GM12878 (cell line): ENCODE measurements around the gene C19orf81. TPM values are rescaled to one million over a fixed set of nuclear protein-coding genes. Genes with fewer than 3 reads are reported as not detected.

ENCODE experiments used
- ATAC-seq: fragments of 200-7000 bp; cut with Tn5 transposase; 3 replicates; pipeline ENCODE4 v1.9.1; 2020; ENCODE audit warnings: mild to moderate bottlenecking, moderate library complexity
- BruUV-seq: library from RNA; stranded (reverse); fragments of 400-500 nt; replicated peaks from 2 replicates; lab custom pipeline; 2021; lab: Mats Ljungman, UMichigan
- CTCF ChIA-PET: fragments of 300-600 bp; sonication (Branson Sonifier 250); formaldehyde crosslinking; extraction: SDS; loops from one replicate; lab custom pipeline; 2021; ENCODE audit warnings: inconsistent platforms; lab: Yijun Ruan, JAX
- POLR2A ChIA-PET: fragments of 350-600 bp; formaldehyde crosslinking; extraction: SDS; loops from one replicate; lab custom pipeline; 2021; ENCODE audit warnings: inconsistent platforms; lab: Charles Lee
- RAD21 ChIA-PET: fragments of 300-600 bp; sonication (Branson Sonifier 250); formaldehyde crosslinking; loops from one replicate; lab custom pipeline; 2023; ENCODE audit warnings: antibody characterized with exemption; ENCODE audit not compliant: unreplicated experiment; lab: Charles Lee
- SMC1A ChIA-PET: fragments of 300-600 bp; sonication (Branson Sonifier 250); formaldehyde crosslinking; loops from one replicate; lab custom pipeline; 2023; ENCODE audit not compliant: unreplicated experiment, uncharacterized antibody; lab: Charles Lee
- DNase-seq: peaks from one replicate; pipeline ENCODE4 v3.0.0-alpha.2; 2011; ENCODE audit warnings: low read depth, low spot score
- FAIRE-seq: peaks from 3 replicates; lab custom pipeline; 2011; peaks lifted over from hg19 to GRCh38; lab: Jason Lieb, UNC
- H2AFZ ChIP-seq: 2 replicates; pipeline ENCODE4 v1.6.0; 2011; ENCODE audit warnings: low read depth, low read length, control low read depth; ENCODE audit not compliant: control insufficient read depth
- H3K27ac ChIP-seq: 2 replicates; pipeline ENCODE4 v1.5.1; 2011; ENCODE audit warnings: control low read depth; ENCODE audit not compliant: control insufficient read depth, insufficient read depth
- H3K27me3 ChIP-seq, 2 experiments: replicated peaks in 1 of 2; 2 replicates each; pipeline versions ENCODE4 v1.6.0 to v1.6.1; 2011; ENCODE audit warnings: low read length in 1 of 2; ENCODE audit not compliant: control insufficient read depth in 2 of 2, insufficient read depth in 2 of 2
- H3K36me3 ChIP-seq, 2 experiments: 2 replicates each; pipeline ENCODE4 v1.5.1; 2011; ENCODE audit warnings: low read length in 1 of 2; ENCODE audit not compliant: control insufficient read depth in 2 of 2, insufficient read depth in 2 of 2
- H3K4me1 ChIP-seq: 2 replicates; pipeline ENCODE4 v1.6.1; 2011; ENCODE audit warnings: mild to moderate bottlenecking, low read length, moderate library complexity, mixed read lengths; ENCODE audit not compliant: control insufficient read depth, insufficient read depth
- H3K4me2 ChIP-seq: 2 replicates; pipeline ENCODE4 v1.6.0; 2011; ENCODE audit warnings: control low read depth; ENCODE audit not compliant: control insufficient read depth, insufficient read depth
- H3K4me3 ChIP-seq: fragments of 200-600 bp; sonication (generic); 2 replicates; pipeline ENCODE4 v1.5.1; 2016
- H3K79me2 ChIP-seq: 2 replicates; pipeline ENCODE4 v1.6.0; 2011; ENCODE audit warnings: low read length; ENCODE audit not compliant: control insufficient read depth, insufficient read depth
- H3K9ac ChIP-seq: 2 replicates; pipeline ENCODE4 v1.8.0; 2011; ENCODE audit warnings: low read length, control low read depth, mixed read lengths; ENCODE audit not compliant: control insufficient read depth, insufficient read depth
- H3K9me3 ChIP-seq: replicated peaks from 3 replicates; pipeline ENCODE4 v1.5.1; 2011; ENCODE audit warnings: mild to moderate bottlenecking, low read length; ENCODE audit not compliant: control insufficient read depth, insufficient read depth
- H4K20me1 ChIP-seq: 2 replicates; pipeline ENCODE4 v1.6.0; 2011; ENCODE audit not compliant: control insufficient read depth, insufficient read depth
- BCL3 ChIP-seq: IDR thresholded peaks from 2 replicates; pipeline ENCODE4 v1.6.1; 2011; ENCODE audit warnings: borderline replicate concordance, low read depth, mild to moderate bottlenecking, moderate library complexity, low read length; ENCODE audit not compliant: insufficient read depth, poor library complexity, severe bottlenecking
- CTCF ChIP-seq, 3 experiments: IDR thresholded peaks in 2 of 3; conservative IDR thresholded peaks in 1 of 3; 2 replicates each; pipeline ENCODE4 v1.5.1; 2011; ENCODE audit warnings: low read depth in 3 of 3, low read length in 3 of 3, mild to moderate bottlenecking in 3 of 3, control low read depth in 2 of 3, moderate library complexity in 2 of 3, inconsistent platforms in 1 of 3, mixed read lengths in 1 of 3; ENCODE audit not compliant: control insufficient read depth in 2 of 3, insufficient read depth in 1 of 3; ENCODE audit errors: extremely low read depth in 1 of 3
- WGBS: methylation state at CpG from one replicate; pipeline ENCODE4 v1.1.6; 2016; ENCODE audit warnings: low lambda C conversion rate; ENCODE audit not compliant: insufficient replicate concordance, insufficient coverage; ENCODE audit errors: missing lambda C conversion rate; 5-methylcytosine and 5-hydroxymethylcytosine counted together
- in situ Hi-C: fragments of 300-500 bp; cut with MboI; formaldehyde crosslinking; loops from 9 replicates; pipeline ENCODE4 v1.14.3; 2018; ENCODE audit warnings: mixed read lengths
- intact Hi-C: fragments of 100-400 bp; cut with micrococcal nuclease; formaldehyde crosslinking; loops from one replicate; pipeline ENCODE4 v1.14.2; 2022; ENCODE audit not compliant: unreplicated experiment
- polyA plus RNA-seq, 11 experiments: library from polyadenylated mRNA; depleted of rRNA in 4 of 11; unstranded in 6 of 11; stranded (reverse) in 5 of 11; fragments of >200 nt; fragmentation: Nextera tagmentation in 4 of 11; fragmentation: Illumina TruSeq in 1 of 11; extraction: Ambion mirVana in 4 of 11; extraction: Trizol in 1 of 11; gene quantifications; 1 replicate in 1 of 11; 2 replicates in 10 of 11; pipeline versions ENCODE4 v1.2.1 to v1.2.3, GENCODE V29; 2011 to 2016; ENCODE audit warnings: inconsistent platforms in 2 of 11, missing spikeins in 2 of 11, low read depth in 1 of 11
- total RNA-seq, 4 experiments: library from RNA; depleted of rRNA in 3 of 4; stranded (reverse); fragments of >200 nt in 3 of 4; fragmentation: Illumina TruSeq in 1 of 4; extraction: Trizol in 1 of 4; gene quantifications; 2 replicates each; pipeline versions ENCODE4 v1.2.1 to v1.2.3, GENCODE V29; 2013 to 2021

The C19orf81 gene
- total and polyA plus RNA-seq, 10 of the 15 experiments (the other 5 are each of a cell fraction or from before 2014, with no cell fraction given): 0.69 TPM; not detected in 9

- FAIRE-seq: no peak
- intact Hi-C loops: no loop called here
- no TSS peak for BruUV-seq
These were observed 17.0 kb upstream of the C19orf81 start for GRCh38 chr19:50632151-50632835.

More at GRCh38 chr19:50632151-50632835, 17.0 kb upstream of the C19orf81 start:
- CTCF ChIA-PET: no interaction called here
- Histone ChIP-seq H3K4me3 (no peak overlapping the region), H3K36me3 (no peaks in the 10 kb centered on the region)
- TF ChIP-seq CTCF (IDR thresholded peaks at IDR 0.05 in 2 of 3, conservative IDR thresholded peaks at IDR 0.05 in 1 of 3; ENCODE audit: control insufficient read depth in 2 of 3, extremely low read depth in 1 of 3, insufficient read depth in 1 of 3, low read depth in 3 of 3, low read length in 3 of 3) (0 out of 6 replicates have a peak, but pooled peaks of 1 of the 3 experiments have one; percentile 10), BCL3 (no peak)
- TF ChIP-seq, all 136 proteins: peak for 1
- H3K27me3 ChIP-seq: no peaks in the 10 kb centered on the region; a peak in 1 of 4 replicates
- H3K27ac ChIP-seq: no peak overlapping the region
- POLR2A ChIA-PET: no interaction called here
- peaks cover 3% of the 10 kb centered on the region; the same call in 1 of the 3 replicates for H3K9me3 ChIP-seq
- H3K9ac ChIP-seq: no peak overlapping the region
- H2AFZ ChIP-seq: no peak overlapping the region
- no peaks in the 10 kb centered on the region for H4K20me1 ChIP-seq
- in situ Hi-C loops: no loop called here
- ATAC-seq (no peak), DNase-seq (no peak)
- no peak overlapping the region for H3K4me2 ChIP-seq
- no peaks in the 10 kb centered on the region for H3K4me1 ChIP-seq
- no peaks in the 10 kb centered on the region for H3K79me2 ChIP-seq
- SMC1A ChIA-PET: no interaction called here
- RAD21 ChIA-PET: no interaction called here
- WGBS: 48% methylated on average over 20 of the region's 20 CpGs
